ENCODE measurements around the gene RPL29. TPM values are rescaled to one million over a fixed set of nuclear protein-coding genes. Genes with fewer than 3 reads are reported as not detected.
A peak's percentile ranks its signal among the peaks of the same experiment; 100 is the strongest.

The RPL29 gene
- total RNA-seq, 2 donors from 2014 or later, result 1,359 to 1,493 TPM

- H3K27me3 Mint-ChIP-seq, result no peaks in the 10 kb centered on the region
- no peaks in the 10 kb centered on the region for H3K9me3 ChIP-seq (ENCODE audit: control insufficient read depth, low read length, poor library complexity, severe bottlenecking)
- H3K4me3 Mint-ChIP-seq, result no peak overlapping the region
- DNase-seq (no peak), ATAC-seq (no peak)
- H3K4me1 Mint-ChIP-seq, result peaks cover 30% of the 10 kb centered on the region
- H3K27ac Mint-ChIP-seq, result no peak overlapping the region
- H3K36me3 Mint-ChIP-seq (ENCODE audit: low read depth), result no peaks in the 10 kb centered on the region
Measured at GRCh38 chr3:52023101-52023770, 27.5 kb upstream of the RPL29 start.

GRCh38 chr3:52022323-52023100 is 26.8 kb upstream of the RPL29 start:
- Mint-ChIP-seq H3K27ac (peak overlapping the region; percentile 83), H3K4me3 (no peak overlapping the region), H3K36me3 (ENCODE audit: low read depth) (no peaks in the 10 kb centered on the region), H3K27me3 (no peaks in the 10 kb centered on the region), H3K4me1 (peaks cover 30% of the 10 kb centered on the region)
- H3K9me3 ChIP-seq (ENCODE audit: control insufficient read depth, low read length, poor library complexity, severe bottlenecking), result no peaks in the 10 kb centered on the region
- DNase-seq (no peak), ATAC-seq (no peak)

GRCh38 chr3:52021489-52022268 is 26.0 kb upstream of the RPL29 start:
- Mint-ChIP-seq H3K27ac (peak overlapping the region; percentile 83), H3K36me3 (ENCODE audit: low read depth) (no peaks in the 10 kb centered on the region), H3K4me1 (peaks cover 30% of the 10 kb centered on the region), H3K4me3 (no peak overlapping the region), H3K27me3 (no peaks in the 10 kb centered on the region)
- no peak for ATAC-seq
- H3K9me3 ChIP-seq (ENCODE audit: control insufficient read depth, low read length, poor library complexity, severe bottlenecking), result no peaks in the 10 kb centered on the region
- DNase-seq, result no peak

GRCh38 chr3:52020796-52021195 is 25.1 kb upstream of the RPL29 start:
- Mint-ChIP-seq H3K27me3 (no peaks in the 10 kb centered on the region), H3K27ac (no peak overlapping the region), H3K4me3 (no peak overlapping the region), H3K36me3 (ENCODE audit: low read depth) (no peaks in the 10 kb centered on the region), H3K4me1 (peaks cover 24% of the 10 kb centered on the region)
- DNase-seq (no peak), ATAC-seq (no peak)
- no peaks in the 10 kb centered on the region for H3K9me3 ChIP-seq (ENCODE audit: control insufficient read depth, low read length, poor library complexity, severe bottlenecking)

- no peaks in the 10 kb centered on the region for H3K27me3 Mint-ChIP-seq
- no peaks in the 10 kb centered on the region for H3K36me3 Mint-ChIP-seq (ENCODE audit: low read depth)
- peaks cover 17% of the 10 kb centered on the region for H3K4me1 Mint-ChIP-seq
- DNase-seq (no peak), ATAC-seq (no peak)
- no peak overlapping the region for H3K4me3 Mint-ChIP-seq
- H3K27ac Mint-ChIP-seq, result peak overlapping the region; percentile 6
- H3K9me3 ChIP-seq (ENCODE audit: control insufficient read depth, low read length, poor library complexity, severe bottlenecking), result no peaks in the 10 kb centered on the region
Measured at GRCh38 chr3:52019352-52020080, 23.8 kb upstream of the RPL29 start.

- DNase-seq (no peak), ATAC-seq (no peak)
- Mint-ChIP-seq H3K4me1 (peaks cover 13% of the 10 kb centered on the region), H3K36me3 (ENCODE audit: low read depth) (no peaks in the 10 kb centered on the region), H3K27me3 (no peaks in the 10 kb centered on the region), H3K4me3 (no peak overlapping the region), H3K27ac (no peak overlapping the region)
- no peaks in the 10 kb centered on the region for H3K9me3 ChIP-seq (ENCODE audit: control insufficient read depth, low read length, poor library complexity, severe bottlenecking)
Measured at GRCh38 chr3:52018319-52019000, 22.8 kb upstream of the RPL29 start.

GRCh38 chr3:52017586-52017985 is 21.9 kb upstream of the RPL29 start:
- Mint-ChIP-seq H3K27me3 (no peaks in the 10 kb centered on the region), H3K4me3 (no peak overlapping the region), H3K27ac (no peak overlapping the region), H3K36me3 (ENCODE audit: low read depth) (no peaks in the 10 kb centered on the region), H3K4me1 (peaks cover 9% of the 10 kb centered on the region)
- no peak for DNase-seq
- no peaks in the 10 kb centered on the region for H3K9me3 ChIP-seq (ENCODE audit: control insufficient read depth, low read length, poor library complexity, severe bottlenecking)
- no peak for ATAC-seq

- no peaks in the 10 kb centered on the region for H3K9me3 ChIP-seq (ENCODE audit: control insufficient read depth, low read length, poor library complexity, severe bottlenecking)
- DNase-seq (no peak), ATAC-seq (no peak)
- no peaks in the 10 kb centered on the region for H3K36me3 Mint-ChIP-seq (ENCODE audit: low read depth)
- H3K27me3 Mint-ChIP-seq, result no peaks in the 10 kb centered on the region
- H3K27ac Mint-ChIP-seq, result no peak overlapping the region
- H3K4me3 Mint-ChIP-seq, result no peak overlapping the region
- H3K4me1 Mint-ChIP-seq, result peaks cover 4% of the 10 kb centered on the region
Measured at GRCh38 chr3:52015438-52016228, 19.9 kb upstream of the RPL29 start.

GRCh38 chr3:52014613-52015012 is 18.9 kb upstream of the RPL29 start:
- no peaks in the 10 kb centered on the region for H3K27me3 Mint-ChIP-seq

GRCh38 chr3:52013802-52014598 is 18.3 kb upstream of the RPL29 start:
- Mint-ChIP-seq H3K36me3 (ENCODE audit: low read depth) (no peaks in the 10 kb centered on the region), H3K4me3 (no peak overlapping the region), H3K27me3 (no peaks in the 10 kb centered on the region), H3K4me1 (peaks cover 4% of the 10 kb centered on the region), H3K27ac (no peak overlapping the region)
- DNase-seq (no peak), ATAC-seq (no peak)
- H3K9me3 ChIP-seq (ENCODE audit: control insufficient read depth, low read length, poor library complexity, severe bottlenecking), result no peaks in the 10 kb centered on the region

More at GRCh38 chr3:52014613-52015012, 18.9 kb upstream of the RPL29 start:
- no peak for ATAC-seq
- Mint-ChIP-seq H3K4me1 (peaks cover 4% of the 10 kb centered on the region), H3K27ac (no peak overlapping the region), H3K36me3 (ENCODE audit: low read depth) (no peaks in the 10 kb centered on the region), H3K4me3 (no peak overlapping the region)
- no peak for DNase-seq
- H3K9me3 ChIP-seq (ENCODE audit: control insufficient read depth, low read length, poor library complexity, severe bottlenecking), result no peaks in the 10 kb centered on the region

- H3K27me3 Mint-ChIP-seq, result no peaks in the 10 kb centered on the region
- no peaks in the 10 kb centered on the region for H3K9me3 ChIP-seq (ENCODE audit: control insufficient read depth, low read length, poor library complexity, severe bottlenecking)
- no peaks in the 10 kb centered on the region for H3K36me3 Mint-ChIP-seq (ENCODE audit: low read depth)
- ATAC-seq (no peak), DNase-seq (no peak)
- no peak overlapping the region for H3K4me3 Mint-ChIP-seq
- H3K27ac Mint-ChIP-seq, result no peak overlapping the region
- peaks cover 4% of the 10 kb centered on the region for H3K4me1 Mint-ChIP-seq
Measured at GRCh38 chr3:52012699-52013098, 17.0 kb upstream of the RPL29 start.
